Measurements from ENCODE around the gene WDR90.

Gene WDR90

GRCh38 chr16:626787-627453, 22.2 kb upstream of the WDR90 start:
- DNase-seq (ENCODE audit: insufficient read length, low spot score) = no peak
- no peak for FAIRE-seq
- TF ChIP-seq CTCF (IDR thresholded peaks at IDR 0.05; ENCODE audit: insufficient read depth, missing control alignments) = no peak

GRCh38 chr16:627454-628239, 21.5 kb upstream of the WDR90 start:
- FAIRE-seq (no peak), DNase-seq (ENCODE audit: insufficient read length, low spot score) (no peak)
- no peak for TF ChIP-seq CTCF (IDR thresholded peaks at IDR 0.05; ENCODE audit: insufficient read depth, missing control alignments)

- no peak for DNase-seq (ENCODE audit: insufficient read length, low spot score)
- no peak for FAIRE-seq
- TF ChIP-seq CTCF (IDR thresholded peaks at IDR 0.05; ENCODE audit: insufficient read depth, missing control alignments) = no peak
Observed at GRCh38 chr16:628321-629061, 20.7 kb upstream of the WDR90 start.

- FAIRE-seq = no peak
- TF ChIP-seq CTCF (IDR thresholded peaks at IDR 0.05; ENCODE audit: insufficient read depth, missing control alignments) = no peak
- no peak for DNase-seq (ENCODE audit: insufficient read length, low spot score)
Observed at GRCh38 chr16:629185-629832, 19.9 kb upstream of the WDR90 start.

GRCh38 chr16:629833-630248, 19.3 kb upstream of the WDR90 start:
- FAIRE-seq (no peak), DNase-seq (ENCODE audit: insufficient read length, low spot score) (no peak)
- no peak for TF ChIP-seq CTCF (IDR thresholded peaks at IDR 0.05; ENCODE audit: insufficient read depth, missing control alignments)

GRCh38 chr16:630249-630814, 18.8 kb upstream of the WDR90 start:
- no peak for FAIRE-seq
- TF ChIP-seq CTCF (IDR thresholded peaks at IDR 0.05; ENCODE audit: insufficient read depth, missing control alignments) = no peak
- no peak for DNase-seq (ENCODE audit: insufficient read length, low spot score)

Measured in D721Med (cell line).